ENCODE measurements around the gene SPATA2. TPM values are rescaled to one million over a fixed set of nuclear protein-coding genes. Genes with fewer than 3 reads are reported as not detected.

The SPATA2 gene
- total RNA-seq, 1 donor from 2014 or later, result 8.4 TPM

- no peak overlapping the region for H3K27ac Mint-ChIP-seq (ENCODE audit: unreplicated experiment)
- TF ChIP-seq CTCF (IDR thresholded peaks at IDR 0.05; ENCODE audit: unreplicated experiment), result no peak
Observed at GRCh38 chr20:49882171-49882970, 33.0 kb downstream of the SPATA2 start.

GRCh38 chr20:49880724-49881445, 34.4 kb downstream of the SPATA2 start:
- no peak overlapping the region for H3K27ac Mint-ChIP-seq (ENCODE audit: unreplicated experiment)

More at GRCh38 chr20:49882171-49882970, 33.0 kb downstream of the SPATA2 start:
- H3K36me3 Mint-ChIP-seq (ENCODE audit: low read depth, unreplicated experiment), result peaks cover 19% of the 10 kb centered on the region
- peaks cover 6% of the 10 kb centered on the region for H3K4me1 Mint-ChIP-seq (ENCODE audit: unreplicated experiment)
- no peak for DNase-seq (ENCODE audit: low spot score)
- H3K27me3 Mint-ChIP-seq (ENCODE audit: unreplicated experiment), result peaks cover 5% of the 10 kb centered on the region
- no peaks in the 10 kb centered on the region for H3K9me3 Mint-ChIP-seq (ENCODE audit: unreplicated experiment)
- peak overlapping the region; percentile 19 for H3K4me3 Mint-ChIP-seq (ENCODE audit: unreplicated experiment)

GRCh38 chr20:49880177-49880576, 35.2 kb downstream of the SPATA2 start:
- Mint-ChIP-seq H3K27ac (ENCODE audit: unreplicated experiment) (no peak overlapping the region), H3K9me3 (ENCODE audit: unreplicated experiment) (no peaks in the 10 kb centered on the region), H3K36me3 (ENCODE audit: low read depth, unreplicated experiment) (peaks cover 15% of the 10 kb centered on the region), H3K27me3 (ENCODE audit: unreplicated experiment) (peaks cover 5% of the 10 kb centered on the region), H3K4me3 (ENCODE audit: unreplicated experiment) (no peak overlapping the region), H3K4me1 (ENCODE audit: unreplicated experiment) (no peaks in the 10 kb centered on the region)
- no peak for DNase-seq (ENCODE audit: low spot score)
- TF ChIP-seq CTCF (IDR thresholded peaks at IDR 0.05; ENCODE audit: unreplicated experiment), result no peak

More at GRCh38 chr20:49880724-49881445, 34.4 kb downstream of the SPATA2 start:
- DNase-seq (ENCODE audit: low spot score), result no peak
- H3K9me3 Mint-ChIP-seq (ENCODE audit: unreplicated experiment), result no peaks in the 10 kb centered on the region
- no peaks in the 10 kb centered on the region for H3K4me1 Mint-ChIP-seq (ENCODE audit: unreplicated experiment)
- no peak for TF ChIP-seq CTCF (IDR thresholded peaks at IDR 0.05; ENCODE audit: unreplicated experiment)
- peaks cover 15% of the 10 kb centered on the region for H3K36me3 Mint-ChIP-seq (ENCODE audit: low read depth, unreplicated experiment)
- peaks cover 5% of the 10 kb centered on the region for H3K27me3 Mint-ChIP-seq (ENCODE audit: unreplicated experiment)
- no peak overlapping the region for H3K4me3 Mint-ChIP-seq (ENCODE audit: unreplicated experiment)

GRCh38 chr20:49878977-49879376, 36.4 kb downstream of the SPATA2 start:
- peaks cover 3% of the 10 kb centered on the region for H3K27me3 Mint-ChIP-seq (ENCODE audit: unreplicated experiment)
- no peaks in the 10 kb centered on the region for H3K9me3 Mint-ChIP-seq (ENCODE audit: unreplicated experiment)
- peaks cover 4% of the 10 kb centered on the region for H3K4me1 Mint-ChIP-seq (ENCODE audit: unreplicated experiment)
- H3K27ac Mint-ChIP-seq (ENCODE audit: unreplicated experiment), result no peak overlapping the region
- DNase-seq (ENCODE audit: low spot score), result no peak
- TF ChIP-seq CTCF (IDR thresholded peaks at IDR 0.05; ENCODE audit: unreplicated experiment), result no peak
- H3K36me3 Mint-ChIP-seq (ENCODE audit: low read depth, unreplicated experiment), result peaks cover 12% of the 10 kb centered on the region
- no peak overlapping the region for H3K4me3 Mint-ChIP-seq (ENCODE audit: unreplicated experiment)
